Muscle layer of duodenum (tissue), 2 donors: Measurements from ENCODE around the gene GAB2.

Experiments
- H3K27ac ChIP-seq: one replicate; pipeline ENCODE4 v1.7.0; 2013; ENCODE audit warnings: mild to moderate bottlenecking, low read length
- H3K27me3 ChIP-seq: one replicate; pipeline ENCODE4 v1.7.0; 2013; ENCODE audit warnings: low read depth, mild to moderate bottlenecking, control low read depth, low read length
- H3K36me3 ChIP-seq, 2 donors: one replicate each; pipeline ENCODE4 v1.7.0; 2013; ENCODE audit warnings: low read length in 2 of 2, control low read depth in 1 of 2, mild to moderate bottlenecking in 1 of 2; ENCODE audit not compliant: insufficient read depth in 2 of 2, control insufficient read depth in 1 of 2
- H3K4me1 ChIP-seq, 2 donors: one replicate each; pipeline ENCODE4 v1.7.0; 2013; ENCODE audit warnings: low read length in 2 of 2, mild to moderate bottlenecking in 2 of 2, control low read depth in 1 of 2, moderate library complexity in 1 of 2; ENCODE audit not compliant: insufficient read depth in 2 of 2, control insufficient read depth in 1 of 2
- H3K4me3 ChIP-seq, 2 donors: one replicate each; pipeline ENCODE4 v1.7.0; 2013; ENCODE audit warnings: low read length in 2 of 2, low read depth in 1 of 2, mild to moderate bottlenecking in 1 of 2
- H3K9me3 ChIP-seq, 2 donors: one replicate each; pipeline ENCODE4 v1.7.0; 2013; ENCODE audit warnings: low read length in 2 of 2, control low read depth in 1 of 2, mild to moderate bottlenecking in 1 of 2; ENCODE audit not compliant: control insufficient read depth in 1 of 2
- donor health status: healthy.

GAB2 gene

GRCh38 chr11:78339483-78339882 lies 78.1 kb downstream of the GAB2 start:
- no peaks in the 10 kb centered on the region for H3K27me3 ChIP-seq
- H3K9me3 ChIP-seq: no peaks in the 10 kb centered on the region
- no peaks in the 10 kb centered on the region for H3K36me3 ChIP-seq
- H3K4me1 ChIP-seq: peaks cover 0 to 11% of the 10 kb centered on the region in 2 donors
- H3K4me3 ChIP-seq: no peak overlapping the region
- no peak overlapping the region for H3K27ac ChIP-seq

- H3K36me3 ChIP-seq: no peaks in the 10 kb centered on the region
- H3K27ac ChIP-seq: no peak overlapping the region
- no peaks in the 10 kb centered on the region for H3K27me3 ChIP-seq
- H3K4me3 ChIP-seq: no peak overlapping the region
- no peaks in the 10 kb centered on the region for H3K9me3 ChIP-seq
- peaks cover 0 to 11% of the 10 kb centered on the region in 2 donors for H3K4me1 ChIP-seq
Observed at GRCh38 chr11:78338702-78339101, 78.9 kb downstream of the GAB2 start.

- Histone ChIP-seq H3K27ac (no peak overlapping the region), H3K4me1 (peaks cover 0 to 11% of the 10 kb centered on the region in 2 donors)
Observed at GRCh38 chr11:78338138-78338537, 79.5 kb downstream of the GAB2 start.

GRCh38 chr11:78337554-78337924 lies 80.1 kb downstream of the GAB2 start:
- Histone ChIP-seq H3K4me1 (peaks cover 0 to 12% of the 10 kb centered on the region in 2 donors), H3K9me3 (no peaks in the 10 kb centered on the region), H3K36me3 (no peaks in the 10 kb centered on the region), H3K4me3 (no peak overlapping the region), H3K27me3 (no peaks in the 10 kb centered on the region), H3K27ac (no peak overlapping the region)

More at GRCh38 chr11:78338138-78338537, 79.5 kb downstream of the GAB2 start:
- no peaks in the 10 kb centered on the region for H3K36me3 ChIP-seq
- H3K9me3 ChIP-seq: no peaks in the 10 kb centered on the region
- no peaks in the 10 kb centered on the region for H3K27me3 ChIP-seq
- H3K4me3 ChIP-seq: no peak overlapping the region

GRCh38 chr11:78336877-78337553 lies 80.6 kb downstream of the GAB2 start:
- Histone ChIP-seq H3K4me3 (no peak overlapping the region), H3K4me1 (peaks cover 0 to 17% of the 10 kb centered on the region in 2 donors), H3K27ac (no peak overlapping the region), H3K27me3 (no peaks in the 10 kb centered on the region), H3K9me3 (no peaks in the 10 kb centered on the region), H3K36me3 (no peaks in the 10 kb centered on the region)

- no peak overlapping the region for H3K27ac ChIP-seq
- peaks cover 0 to 18% of the 10 kb centered on the region in 2 donors for H3K4me1 ChIP-seq
- no peaks in the 10 kb centered on the region for H3K27me3 ChIP-seq
- H3K4me3 ChIP-seq: no peak overlapping the region
- no peaks in the 10 kb centered on the region for H3K9me3 ChIP-seq
- no peaks in the 10 kb centered on the region for H3K36me3 ChIP-seq
Observed at GRCh38 chr11:78334109-78334508, 83.5 kb downstream of the GAB2 start.

GRCh38 chr11:78332872-78333271 lies 84.7 kb downstream of the GAB2 start:
- Histone ChIP-seq H3K27ac (no peak overlapping the region), H3K9me3 (no peaks in the 10 kb centered on the region), H3K27me3 (no peaks in the 10 kb centered on the region), H3K4me1 (peaks cover 0 to 12% of the 10 kb centered on the region in 2 donors), H3K4me3 (no peak overlapping the region), H3K36me3 (no peaks in the 10 kb centered on the region)

- Histone ChIP-seq H3K27me3 (no peaks in the 10 kb centered on the region), H3K4me3 (no peak overlapping the region), H3K4me1 (peaks cover 0 to 8% of the 10 kb centered on the region in 2 donors), H3K36me3 (no peaks in the 10 kb centered on the region), H3K27ac (no peak overlapping the region), H3K9me3 (no peaks in the 10 kb centered on the region)
Observed at GRCh38 chr11:78332174-78332866, 85.3 kb downstream of the GAB2 start.

GRCh38 chr11:78331711-78332110 lies 85.9 kb downstream of the GAB2 start:
- peaks cover 0 to 8% of the 10 kb centered on the region in 2 donors for H3K4me1 ChIP-seq
- no peak overlapping the region for H3K4me3 ChIP-seq
- no peaks in the 10 kb centered on the region for H3K9me3 ChIP-seq
- no peaks in the 10 kb centered on the region for H3K27me3 ChIP-seq
- no peak overlapping the region for H3K27ac ChIP-seq
- H3K36me3 ChIP-seq: no peaks in the 10 kb centered on the region

- Histone ChIP-seq H3K27me3 (no peaks in the 10 kb centered on the region), H3K4me1 (peaks cover 0 to 8% of the 10 kb centered on the region in 2 donors), H3K9me3 (no peaks in the 10 kb centered on the region), H3K27ac (no peak overlapping the region), H3K4me3 (no peak overlapping the region), H3K36me3 (no peaks in the 10 kb centered on the region)
Observed at GRCh38 chr11:78330361-78330760, 87.3 kb downstream of the GAB2 start.

- H3K4me1 ChIP-seq: peaks cover 0 to 8% of the 10 kb centered on the region in 2 donors
- no peak overlapping the region for H3K4me3 ChIP-seq
- no peaks in the 10 kb centered on the region for H3K9me3 ChIP-seq
- H3K27me3 ChIP-seq: no peaks in the 10 kb centered on the region
- no peak overlapping the region for H3K27ac ChIP-seq
- no peaks in the 10 kb centered on the region for H3K36me3 ChIP-seq
Observed at GRCh38 chr11:78327945-78328344, 89.7 kb downstream of the GAB2 start.
